Neural cell (in vitro differentiated cells): ENCODE results near the gene AQP12A. TPM values are rescaled to one million over a fixed set of nuclear protein-coding genes. Genes with fewer than 3 reads are reported as not detected.

Source experiments
- H2AFZ ChIP-seq: fragments of 200-600, 300-800 bp; sonication (generic), shearing (Covaris generic); 2 replicates; pipeline ENCODE4 v1.6.0; 2014; ENCODE audit warnings: low read depth, mild to moderate bottlenecking, antibody characterized with exemption, low read length, moderate library complexity
- H3F3A ChIP-seq: fragments of 200-600 bp; shearing (Covaris generic); 2 replicates; pipeline ENCODE4 v1.6.1; 2016; ENCODE audit warnings: mild to moderate bottlenecking, moderate library complexity, mixed read lengths, antibody characterized with exemption, low read length; ENCODE audit not compliant: insufficient read depth, poor library complexity, severe bottlenecking
- H3K27ac ChIP-seq: fragments of 200-600, 300-800 bp; sonication (generic), shearing (Covaris generic); 2 replicates; pipeline ENCODE4 v1.5.1; 2014; ENCODE audit warnings: mild to moderate bottlenecking, low read length, moderate library complexity
- H3K27me3 ChIP-seq: fragments of 300-800, 200-600 bp; sonication (generic), shearing (Covaris generic); 2 replicates; pipeline ENCODE4 v1.6.0; 2014; ENCODE audit warnings: mild to moderate bottlenecking, low read depth, low read length, moderate library complexity; ENCODE audit not compliant: insufficient read depth
- H3K36me3 ChIP-seq: fragments of 300-800, 200-600 bp; sonication (generic), shearing (Covaris generic); 2 replicates; pipeline ENCODE4 v1.5.1; 2014; ENCODE audit warnings: mild to moderate bottlenecking, antibody characterized with exemption, low read length, moderate library complexity; ENCODE audit not compliant: insufficient read depth
- H3K4me2 ChIP-seq: fragments of 300-800, 200-600 bp; sonication (generic), shearing (Covaris generic); 2 replicates; pipeline ENCODE4 v1.6.0; 2014; ENCODE audit warnings: mild to moderate bottlenecking, low read length
- H3K4me3 ChIP-seq: fragments of 300-800, 200-600 bp; sonication (generic), shearing (Covaris generic); 2 replicates; pipeline ENCODE4 v1.5.1; 2014; ENCODE audit warnings: mild to moderate bottlenecking, low read length, moderate library complexity
- H3K79me2 ChIP-seq: fragments of 200-600 bp; shearing (Covaris generic); replicated peaks from 2 replicates; pipeline ENCODE4 v1.6.0; 2014; ENCODE audit warnings: mild to moderate bottlenecking, low read length, moderate library complexity; ENCODE audit not compliant: insufficient read depth
- H3K9ac ChIP-seq: fragments of 300-800, 200-600 bp; sonication (generic), shearing (Covaris generic); 2 replicates; pipeline ENCODE4 v1.6.1; 2016; ENCODE audit warnings: mild to moderate bottlenecking, low read length, mixed read lengths
- H3K9me2 ChIP-seq: fragments of 200-600 bp; shearing (Covaris generic); 2 replicates; pipeline ENCODE4 v1.6.1; 2016; ENCODE audit warnings: mild to moderate bottlenecking, low read length, mixed read lengths; ENCODE audit not compliant: insufficient read depth
- H3K9me3 ChIP-seq: fragments of 200-600, 300-800 bp; sonication (generic), shearing (Covaris generic); 2 replicates; pipeline ENCODE4 v1.6.1; 2016; ENCODE audit warnings: mild to moderate bottlenecking, mixed run types, low read length, moderate library complexity, mixed read lengths
- H4K20me1 ChIP-seq: fragments of 200-600 bp; shearing (Covaris generic); 2 replicates; pipeline ENCODE4 v1.6.1; 2016; ENCODE audit warnings: mild to moderate bottlenecking, mixed run types; ENCODE audit not compliant: insufficient read depth
- CTCF ChIP-seq: fragments of 450-650 bp; IDR thresholded peaks from 2 replicates; pipeline ENCODE4 v1.5.1; 2014; ENCODE audit warnings: antibody characterized with exemption, mild to moderate bottlenecking, moderate library complexity; ENCODE audit not compliant: poor library complexity, severe bottlenecking
- EP300 ChIP-seq: fragments of 450-650 bp; conservative IDR thresholded peaks from 2 replicates; pipeline ENCODE4 v1.6.1; 2014; ENCODE audit warnings: antibody characterized with exemption, mild to moderate bottlenecking, moderate library complexity; ENCODE audit not compliant: poor library complexity, severe bottlenecking
- EZH2 ChIP-seq: fragments of 200-600, 300-800 bp; shearing (Covaris generic), sonication (generic); IDR thresholded peaks from 2 replicates; pipeline ENCODE4 v1.6.1; 2014; ENCODE audit warnings: antibody characterized with exemption, low read length, borderline replicate concordance, mild to moderate bottlenecking; ENCODE audit not compliant: insufficient read depth, poor library complexity, severe bottlenecking
- MXI1 ChIP-seq: fragments of 450-650 bp; conservative IDR thresholded peaks from 2 replicates; pipeline ENCODE4 v1.6.1; 2014; ENCODE audit warnings: antibody characterized with exemption, mild to moderate bottlenecking; ENCODE audit not compliant: poor library complexity, severe bottlenecking
- POLR2AphosphoS5 ChIP-seq: IDR thresholded peaks from 2 replicates; pipeline ENCODE4 v1.6.1; 2012
- RAD21 ChIP-seq: fragments of 450-650 bp; conservative IDR thresholded peaks from 2 replicates; pipeline ENCODE4 v1.6.1; 2014; ENCODE audit warnings: antibody characterized with exemption, mild to moderate bottlenecking, moderate library complexity
- REST ChIP-seq: IDR thresholded peaks from 2 replicates; pipeline ENCODE4 v1.6.1; 2012; ENCODE audit warnings: borderline replicate concordance
- SMC3 ChIP-seq: fragments of 450-650 bp; conservative IDR thresholded peaks from 2 replicates; pipeline ENCODE4 v1.6.1; 2014; ENCODE audit warnings: antibody characterized with exemption, mild to moderate bottlenecking, moderate library complexity; ENCODE audit not compliant: poor library complexity
- TAF1 ChIP-seq: IDR thresholded peaks from 2 replicates; pipeline ENCODE4 v1.6.1; 2012; ENCODE audit warnings: low read depth
- polyA plus RNA-seq: library from polyadenylated mRNA; depleted of rRNA; stranded (reverse); fragments of >200 nt; gene quantifications from 2 replicates; pipeline ENCODE4 v1.2.3, GENCODE V29; 2014

AQP12A gene
- polyA plus RNA-seq, 1 donor from 2014 or later = not detected

DNA sequence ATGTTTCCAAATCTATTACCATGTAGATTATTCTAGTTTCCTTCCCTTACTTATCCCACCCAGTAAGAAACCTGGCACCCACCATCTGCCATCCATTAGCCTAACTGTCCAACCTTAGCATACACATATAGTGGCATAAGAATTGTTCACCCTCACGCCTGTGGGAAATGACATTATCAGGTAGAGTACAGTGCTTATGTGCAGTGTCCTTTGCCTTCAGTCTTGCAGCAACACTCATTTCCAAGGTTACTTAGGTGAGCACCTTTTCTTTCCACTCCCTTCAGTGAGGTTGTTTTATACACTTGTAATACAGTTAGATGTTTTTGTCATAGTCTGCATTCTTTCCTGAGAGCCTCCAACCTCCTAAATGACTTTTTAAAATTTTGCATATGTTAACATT, 27.0 kb upstream of the AQP12A start:
- H3K4me2 ChIP-seq = no peak overlapping the region
- no peak overlapping the region for H3K4me3 ChIP-seq
- no peaks in the 10 kb centered on the region for H4K20me1 ChIP-seq
- no peak overlapping the region for H3K9ac ChIP-seq
- no peaks in the 10 kb centered on the region for H3K27me3 ChIP-seq
- H3K79me2 ChIP-seq = no peaks in the 10 kb centered on the region
- H3K27ac ChIP-seq = no peak overlapping the region
- no peaks in the 10 kb centered on the region for H3K36me3 ChIP-seq
- TF ChIP-seq RAD21 = no peak
- no peak for TF ChIP-seq REST
- no peak for TF ChIP-seq MXI1
- no peak for TF ChIP-seq CTCF
- no peak for TF ChIP-seq EP300
- TF ChIP-seq EZH2 = no peak
- no peak for TF ChIP-seq SMC3
- no peaks in the 10 kb centered on the region for H3F3A ChIP-seq
- H3K9me2 ChIP-seq = no peaks in the 10 kb centered on the region
- no peak overlapping the region for H2AFZ ChIP-seq
- H3K9me3 ChIP-seq = peaks cover 4% of the 10 kb centered on the region

- no peaks in the 10 kb centered on the region for H3F3A ChIP-seq
- H3K27me3 ChIP-seq = no peaks in the 10 kb centered on the region
- no peak overlapping the region for H2AFZ ChIP-seq
- H4K20me1 ChIP-seq = no peaks in the 10 kb centered on the region
- H3K4me3 ChIP-seq = no peak overlapping the region
- H3K36me3 ChIP-seq = no peaks in the 10 kb centered on the region
- TF ChIP-seq SMC3 (no peak), CTCF (no peak), EZH2 (no peak), POLR2AphosphoS5 (no peak), REST (no peak), TAF1 (no peak), RAD21 (no peak), MXI1 (no peak), EP300 (no peak)
- no peak overlapping the region for H3K4me2 ChIP-seq
- H3K9me2 ChIP-seq = no peaks in the 10 kb centered on the region
- no peaks in the 10 kb centered on the region for H3K9me3 ChIP-seq
- H3K27ac ChIP-seq = no peak overlapping the region
- no peaks in the 10 kb centered on the region for H3K79me2 ChIP-seq
- no peak overlapping the region for H3K9ac ChIP-seq
Observed at GRCh38 chr2:240670402-240670801, 21.3 kb upstream of the AQP12A start.
